K562 (cell line): ENCODE measurements around the gene PSG6. TPM values are rescaled to one million over a fixed set of nuclear protein-coding genes. Genes with fewer than 3 reads are reported as not detected.
"Not testable (repeated sequence)": the region's sequence is repeated elsewhere in the genome, so short reads cannot be mapped to it uniquely, and the experiment has no call there.

Experiments
- ATAC-seq: fragments of 200-7000 bp; cut with Tn5 transposase; 3 replicates; pipeline ENCODE4 v1.9.1; 2020; ENCODE audit warnings: moderate library complexity
- Bru-seq: library from RNA; stranded (reverse); fragments of 400-500 nt; gene quantifications from one replicate; lab custom pipeline; 2021; lab: Mats Ljungman, UMichigan
- BruChase-seq, 2 experiments: library from RNA; stranded (reverse); fragments of 400-500 nt; gene quantifications; one replicate each; lab custom pipeline; 2021; lab: Mats Ljungman, UMichigan
- BruUV-seq: library from RNA; stranded (reverse); fragments of 400-500 nt; replicated peaks from 2 replicates; lab custom pipeline; 2021; lab: Mats Ljungman, UMichigan
- CTCF ChIA-PET: fragments of 300-600 bp; formaldehyde crosslinking; extraction: SDS; loops from one replicate; lab custom pipeline; 2021; ENCODE audit warnings: low intra/inter-chr PET ratio; lab: Yijun Ruan, JAX
- POLR2A ChIA-PET: fragments of 300-600, 350-650 bp; sonication (Branson Sonifier 250); formaldehyde crosslinking; extraction: SDS; loops from one replicate; lab custom pipeline; 2021; ENCODE audit warnings: antibody characterized with exemption, inconsistent platforms; lab: Yijun Ruan, JAX
- DNase-seq, 4 experiments: peaks; one replicate each; pipeline versions ENCODE4 v3.0.0 to v3.0.0-alpha.2; 2011 to 2018; ENCODE audit warnings: low spot score in 3 of 4, mixed read lengths in 3 of 4; ENCODE audit errors: extremely low read depth in 1 of 4
- FAIRE-seq: peaks from 2 replicates; lab custom pipeline; 2011; peaks lifted over from hg19 to GRCh38; lab: Jason Lieb, UNC
- H2AFZ ChIP-seq: 2 replicates; pipeline ENCODE4 v1.6.0; 2011; ENCODE audit warnings: low read depth, low read length, control low read depth, inconsistent platforms
- H3K27ac ChIP-seq: fragments of 200-600 bp; 3 replicates; pipeline ENCODE4 v1.8.0; 2011; ENCODE audit warnings: low read depth, mild to moderate bottlenecking, control low read depth, inconsistent platforms, low read length, moderate library complexity, mixed read lengths; ENCODE audit errors: extremely low read depth
- H3K27me3 ChIP-seq, 2 experiments: fragments of 300-600 bp in 1 of 2; 2 replicates in 1 of 2; 3 replicates in 1 of 2; pipeline versions ENCODE4 v1.6.0 to v1.8.0; 2011; ENCODE audit warnings: inconsistent platforms in 2 of 2, low read length in 2 of 2, mild to moderate bottlenecking in 1 of 2, mixed read lengths in 1 of 2, moderate library complexity in 1 of 2; ENCODE audit not compliant: control insufficient read depth in 2 of 2, insufficient read depth in 2 of 2
- H3K36me3 ChIP-seq: fragments of 300-600 bp; 3 replicates; pipeline ENCODE4 v1.8.0; 2011; ENCODE audit warnings: mild to moderate bottlenecking, low read length, inconsistent platforms; ENCODE audit not compliant: control insufficient read depth, insufficient read depth
- H3K4me1 ChIP-seq, 2 experiments: fragments of 200-600 bp in 1 of 2; replicated peaks in 1 of 2; 2 replicates in 1 of 2; 3 replicates in 1 of 2; pipeline versions ENCODE4 v1.5.1 to v1.8.0; 2011; ENCODE audit warnings: inconsistent platforms in 2 of 2, low read length in 2 of 2, mild to moderate bottlenecking in 1 of 2, mixed read lengths in 1 of 2, moderate library complexity in 1 of 2; ENCODE audit not compliant: control insufficient read depth in 2 of 2, insufficient read depth in 2 of 2
- H3K4me2 ChIP-seq: 2 replicates; pipeline ENCODE4 v1.6.1; 2011; ENCODE audit warnings: low read length, control low read depth, inconsistent platforms, mixed read lengths; ENCODE audit not compliant: insufficient read depth
- H3K4me3 ChIP-seq: fragments of 200-600 bp; sonication (generic), shearing (Covaris generic); 2 replicates; pipeline ENCODE4 v1.5.1; 2016; ENCODE audit warnings: control low read depth, inconsistent platforms
- H3K79me2 ChIP-seq: fragments of 200-600 bp; 3 replicates; pipeline ENCODE4 v1.8.0; 2011; ENCODE audit warnings: low read length, inconsistent platforms; ENCODE audit not compliant: control insufficient read depth, insufficient read depth
- H3K9ac ChIP-seq, 2 experiments: 2 replicates each; pipeline versions ENCODE4 v1.6.0 to v1.6.1; 2011; ENCODE audit warnings: low read depth in 2 of 2, low read length in 2 of 2, control low read depth in 1 of 2, inconsistent platforms in 1 of 2, mild to moderate bottlenecking in 1 of 2, mixed read lengths in 1 of 2; ENCODE audit not compliant: insufficient read depth in 1 of 2
- H3K9me1 ChIP-seq: one replicate; pipeline ENCODE4 v1.6.0; 2011; ENCODE audit warnings: inconsistent platforms, mild to moderate bottlenecking, low read length, moderate library complexity; ENCODE audit not compliant: control insufficient read depth, insufficient read depth
- H3K9me3 ChIP-seq: replicated peaks from 2 replicates; pipeline ENCODE4 v1.5.1; 2011; ENCODE audit warnings: low read depth, low read length, inconsistent platforms; ENCODE audit not compliant: control insufficient read depth, insufficient read depth
- H4K20me1 ChIP-seq: replicated peaks from 2 replicates; pipeline ENCODE4 v1.6.1; 2011; ENCODE audit warnings: low read length, inconsistent platforms, mixed read lengths; ENCODE audit not compliant: control insufficient read depth, insufficient read depth
- NR2F6 ChIP-seq: fragments of 450-650 bp; formaldehyde crosslinking; IDR thresholded peaks from 2 replicates; pipeline ENCODE4 v1.4.0; 2020; ENCODE audit warnings: mild to moderate bottlenecking
- WGBS: fragments of 100-300 bp; shearing (Covaris generic); methylation state at CpG from one replicate; pipeline ENCODE4 v1.1.6; 2016; ENCODE audit warnings: low coverage, mixed read lengths; ENCODE audit not compliant: insufficient coverage; ENCODE audit errors: missing lambda C conversion rate; 5-methylcytosine and 5-hydroxymethylcytosine counted together
- in situ Hi-C: fragments of 300-500 bp; cut with MboI; formaldehyde crosslinking; loops from 4 replicates; pipeline ENCODE4 v1.15.0; 2018; ENCODE audit warnings: inconsistent platforms, mixed read lengths
- intact Hi-C: fragments of 100-400 bp; cut with micrococcal nuclease; formaldehyde crosslinking; loops from 2 replicates; pipeline ENCODE4 v1.14.2; 2022
- long read RNA-seq, 3 experiments: library from polyadenylated mRNA in 2 of 3; library from RNA in 1 of 3; unstranded in 2 of 3; stranded (forward) in 1 of 3; transcript quantifications; one replicate each; pipeline ENCODE4 v2.0.0, GENCODE V29; 2019 to 2022
- polyA minus RNA-seq, 3 experiments: library from RNA; depleted of rRNA, polyadenylated mRNA; stranded (reverse); fragments of >200 nt; gene quantifications; 2 replicates each; pipeline ENCODE4 v1.2.3, GENCODE V29; 2011
- polyA plus RNA-seq, 8 experiments: library from polyadenylated mRNA; depleted of rRNA in 4 of 8; stranded (reverse) in 5 of 8; unstranded in 3 of 8; fragments of >200 nt; fragmentation: Nextera tagmentation in 2 of 8; fragmentation: Illumina TruSeq in 1 of 8; extraction: Ambion mirVana in 2 of 8; extraction: Trizol in 1 of 8; gene quantifications; 2 replicates each; pipeline versions ENCODE4 v1.2.1 to v1.2.3, GENCODE V29; 2011 to 2014; ENCODE audit warnings: inconsistent platforms in 1 of 8, missing spikeins in 1 of 8
- total RNA-seq, 7 experiments: library from RNA; depleted of rRNA in 6 of 7; stranded (reverse); fragments of >200 nt in 6 of 7; fragmentation: Illumina TruSeq in 2 of 7; extraction: Trizol in 2 of 7; gene quantifications; 2 replicates each; pipeline versions ENCODE4 v1.2.1 to v1.2.3, GENCODE V29; 2011 to 2021; ENCODE audit warnings: low replicate concordance in 1 of 7

PSG6 gene
- not detected in 2 replicates for total RNA-seq (2011; cell fraction: chromatin; rRNA removed; ENCODE audit: low replicate concordance)
- not detected in 2 replicates for total RNA-seq (2011; cell fraction: nucleolus; rRNA removed)
- total RNA-seq (2011; cell fraction: nucleoplasm; rRNA removed), result not detected in 2 replicates
- total RNA-seq (2014; rRNA removed) (not detected in 2 replicates), total RNA-seq (2014; rRNA removed; fragmentation: Illumina TruSeq; extraction: Trizol) (not detected in 2 replicates), total RNA-seq (2015; rRNA removed; fragmentation: Illumina TruSeq; extraction: Trizol) (not detected in 2 replicates), total RNA-seq (2021) (not detected in 2 replicates), polyA plus RNA-seq (2011; rRNA removed) (not detected in 2 replicates), polyA plus RNA-seq (2014; fragmentation: Illumina TruSeq; extraction: Trizol) (not detected in 2 replicates), polyA plus RNA-seq (2014; fragmentation: Nextera tagmentation; extraction: Ambion mirVana) (not detected), polyA plus RNA-seq (2014; rRNA removed) (not detected in 2 replicates), polyA minus RNA-seq (2011; rRNA and poly(A)+ RNA removed) (not detected in 2 replicates), Bru-seq, nascent RNA (not detected), BruChase-seq, experiment 1, labeled RNA remaining after a 2-hour chase (not detected), BruChase-seq, experiment 2, labeled RNA remaining after a 6-hour chase (not detected)
- not detected in 2 replicates for polyA plus RNA-seq (2011; cell fraction: cytosol; rRNA removed)
- not detected in 2 replicates for polyA plus RNA-seq (2011; cell fraction: nucleus; rRNA removed)
- not detected in 2 replicates for polyA plus RNA-seq (2012)
- not detected in 2 replicates for polyA minus RNA-seq (2011; cell fraction: cytosol; rRNA and poly(A)+ RNA removed)
- not detected in 2 replicates for polyA minus RNA-seq (2011; cell fraction: nucleus; rRNA and poly(A)+ RNA removed)
- long read RNA-seq, experiment 1, result 0 reads
- long read RNA-seq, experiment 2, result 0 reads
- long read RNA-seq, experiment 3, result 0 reads

GRCh38 chr19:42917634-42918033 lies at the start of gene PSG6:
Gene PSG6 (minus strand): TSS chr19:42917894. CDS start chr19:42917792, 102 bp downstream.
- BruUV-seq, H3K79me2 ChIP-seq, H2AFZ ChIP-seq, in situ Hi-C loops, POLR2A ChIA-PET, H4K20me1 ChIP-seq, H3K4me1 ChIP-seq, CTCF ChIA-PET, H3K27ac ChIP-seq, FAIRE-seq, H3K4me3 ChIP-seq, H3K9ac ChIP-seq, DNase-seq, intact Hi-C loops, ATAC-seq, H3K27me3 ChIP-seq, H3K4me2 ChIP-seq, H3K9me3 ChIP-seq, H3K36me3 ChIP-seq, H3K9me1 ChIP-seq: not testable (repeated sequence)
- WGBS, result no CpG with 5 or more reads among the region's 1 CpG

DNA sequence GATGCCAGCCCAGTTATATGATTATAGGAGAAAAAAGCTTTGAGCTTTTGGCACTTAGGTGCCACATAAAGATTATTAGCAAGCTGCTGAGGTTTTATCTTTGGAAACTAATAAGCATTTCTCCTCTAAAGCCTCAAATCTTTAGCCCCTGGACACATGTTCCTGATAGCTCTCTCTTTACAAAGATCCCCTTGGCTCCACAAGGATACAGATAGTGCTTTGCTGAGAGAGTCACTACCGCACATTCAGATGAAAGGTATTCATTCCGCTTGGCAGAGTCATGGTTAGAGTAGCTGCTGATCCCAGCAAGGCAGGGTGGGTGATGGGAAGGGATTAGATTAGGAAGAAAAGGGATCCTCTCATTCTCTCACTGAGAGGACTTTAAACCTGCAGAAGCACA lies 47.5 kb upstream of the PSG6 start:
- in situ Hi-C loops (no loop called here), intact Hi-C loops (no loop called here)
- ChIA-PET CTCF (no interaction called here), POLR2A (interaction anchor here (0.7 kb wide), 1 partner anchor 355 kb away, joined by 3 read pairs; no protein-coding TSS in a partner anchor)
- Histone ChIP-seq H3K4me3 (no peak overlapping the region), H3K4me2 (no peak overlapping the region), H3K9me3 (no peaks in the 10 kb centered on the region), H3K4me1 (no peaks in the 10 kb centered on the region), H3K27ac (no peak overlapping the region), H3K9ac (no peak overlapping the region), H2AFZ (no peak overlapping the region), H3K36me3 (no peaks in the 10 kb centered on the region), H3K9me1 (no peaks in the 10 kb centered on the region), H4K20me1 (no peaks in the 10 kb centered on the region), H3K79me2 (no peaks in the 10 kb centered on the region), H3K27me3 (no peaks in the 10 kb centered on the region)
- TF ChIP-seq NR2F6 (CRISPR knock-in tag), result no peak
- no TSS peak for BruUV-seq
- ATAC-seq, result no peak
- DNase-seq, result no peak
- no peak for FAIRE-seq
- WGBS, result 0% methylated on average over 2 of the region's 2 CpGs
